Measurements from ENCODE around the gene EFNB2. TPM values are rescaled to one million over a fixed set of nuclear protein-coding genes. Genes with fewer than 3 reads are reported as not detected.

EFNB2 gene
- total and polyA plus RNA-seq, 2 of the 8 experiments (the other 6 are each of a cell fraction or from before 2014, with no cell fraction given) = 8.2 to 12.0 TPM

DNA sequence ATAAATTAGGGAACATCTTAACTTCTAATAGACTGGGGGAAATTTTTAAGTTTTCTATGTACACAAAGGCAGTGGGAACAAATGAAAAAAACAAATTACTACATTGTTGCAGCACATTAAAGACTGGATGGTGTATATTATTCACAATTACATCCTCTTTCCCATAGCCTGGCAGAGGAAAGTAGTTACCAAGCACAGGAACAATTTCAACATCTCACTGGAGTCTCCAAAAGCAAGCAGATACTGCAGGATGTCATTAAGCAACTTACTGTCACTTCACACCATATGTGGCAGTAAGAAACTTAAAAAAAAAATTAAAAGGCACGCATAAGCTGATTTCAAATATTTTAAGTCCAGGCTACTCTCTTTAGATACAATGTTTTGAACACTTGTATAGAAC is 6.4 kb upstream of the EFNB2 start (continued):
- no peak for TF ChIP-seq POU5F1 (IDR thresholded peaks at IDR 0.05; ENCODE audit: low read depth, low read length)
- TF ChIP-seq GABPA (IDR thresholded peaks at IDR 0.05; ENCODE audit: borderline replicate concordance, insufficient read depth, low read length) = no peak
- no peak for TF ChIP-seq BCL11A (IDR thresholded peaks at IDR 0.05; ENCODE audit: low read depth in 2 of 2, low read length in 2 of 2)

Measured in H1 (cell line).